Stimulated activated CD8-positive, alpha-beta memory T cell treated with anti-CD3 and anti-CD28 coated beads, Interleukin-2, amount 100 ng/mL, for 48 hours (primary cell): Measurements from ENCODE around the gene GFPT2.

Source experiments
- DNase-seq, 2 donors: peaks; one replicate each; pipeline ENCODE4 v3.0.0-alpha.2; 2020; ENCODE audit warnings: low read depth in 2 of 2

Gene GFPT2

DNA sequence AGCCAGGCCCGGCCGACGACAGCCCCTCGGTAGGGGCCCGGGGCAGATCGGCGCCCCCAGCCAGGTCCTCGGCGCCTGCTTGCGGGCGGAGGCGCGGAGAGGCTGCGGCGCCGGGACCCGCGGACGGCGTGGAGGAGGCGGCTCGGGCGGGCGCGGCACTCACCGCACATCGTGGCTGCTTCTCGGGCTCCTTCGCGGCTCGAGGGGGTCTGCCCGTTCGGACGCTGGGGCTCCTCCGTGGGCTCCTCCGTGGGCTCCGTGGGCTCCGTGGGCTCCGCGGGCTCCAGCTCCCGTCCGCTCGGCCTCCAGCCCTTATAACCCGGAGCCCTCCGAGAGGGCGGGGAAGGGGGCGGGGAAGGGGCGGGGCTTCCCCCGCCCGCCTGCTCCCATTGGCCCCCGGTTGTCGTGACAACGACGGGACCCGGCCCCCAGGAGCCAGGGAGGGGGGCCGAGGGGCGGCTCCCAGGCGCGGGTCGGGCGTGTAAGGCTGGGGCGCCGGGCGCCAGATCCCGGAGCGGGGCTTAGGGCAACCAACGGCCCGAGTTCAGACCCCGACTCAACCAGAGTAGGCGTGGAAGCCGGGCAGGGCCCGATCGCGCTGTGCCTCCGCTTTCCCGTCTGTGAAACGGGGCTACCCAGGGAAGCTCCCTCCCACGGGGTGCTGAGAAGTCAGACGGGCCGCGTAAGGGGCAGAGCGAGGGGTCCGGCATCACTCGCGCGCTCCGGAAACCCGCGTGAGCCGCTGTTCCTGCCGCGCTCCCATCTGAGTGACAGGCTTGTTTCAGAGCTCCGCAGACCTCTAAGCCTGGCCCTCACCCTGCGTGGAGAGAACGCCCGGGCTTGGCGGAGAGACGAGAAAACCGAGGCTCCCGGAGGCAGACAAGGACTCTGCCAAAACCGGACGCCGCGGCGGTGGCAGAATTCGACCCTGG, at the start of gene GFPT2:
Gene GFPT2, minus strand, starts transcription at position 289 of the 932 bp plus-strand sequence. Its CDS starts 119 bp downstream, at position 170.
- DNase-seq = peak; percentile 49 to 61

DNA sequence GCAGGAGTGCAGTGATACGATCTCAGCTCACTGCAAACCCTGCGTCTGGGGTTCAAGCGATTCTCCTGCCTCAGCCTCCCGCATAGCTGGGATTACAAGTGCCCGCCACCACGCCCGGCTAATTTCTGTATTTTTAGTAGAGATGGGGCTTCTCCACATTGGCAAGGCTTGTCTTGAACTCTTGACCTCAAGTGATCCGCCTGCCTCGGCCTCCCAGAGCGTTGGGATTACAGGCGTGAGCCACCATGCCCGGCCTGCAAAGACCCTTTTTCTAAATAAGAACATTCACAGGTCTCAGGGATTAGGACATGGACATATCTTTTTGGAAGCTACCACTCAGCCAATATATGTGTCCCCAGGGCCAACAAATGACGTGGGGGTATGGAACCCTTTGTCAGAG, 49.6 kb upstream of the GFPT2 start:
- no peak for DNase-seq

DNA sequence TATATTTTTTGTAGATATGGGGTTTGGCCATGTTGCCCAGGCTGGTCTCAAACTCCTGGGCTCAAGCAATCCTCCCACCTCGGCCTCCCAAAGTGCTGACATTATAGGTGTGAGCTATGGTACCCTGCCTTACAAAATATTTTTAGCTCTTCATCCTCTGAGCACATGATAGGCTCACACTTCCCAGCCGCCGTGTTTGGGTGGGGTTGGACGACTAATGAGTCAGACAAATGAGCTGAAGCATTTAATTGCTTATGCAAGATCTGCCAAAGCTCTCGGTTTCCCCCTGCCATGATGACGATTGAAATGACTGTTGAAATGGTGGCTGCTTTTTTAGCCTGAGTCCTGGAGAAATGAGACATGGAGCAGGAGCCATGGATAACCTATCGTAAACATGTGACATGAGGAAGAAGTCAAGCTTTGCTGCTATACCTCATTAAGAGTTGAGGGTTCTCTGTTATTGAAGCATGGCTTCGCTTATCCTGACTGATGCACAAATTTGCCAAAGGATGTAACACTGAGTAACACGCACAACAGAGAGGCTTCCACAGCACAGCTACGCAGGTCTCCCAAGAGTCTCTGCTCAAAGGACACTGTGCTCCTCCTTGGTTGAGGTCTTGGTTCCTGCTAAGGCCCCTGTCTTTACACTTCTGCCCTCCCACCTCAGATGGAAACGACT, 48.2 kb upstream of the GFPT2 start:
- no peak for DNase-seq

GRCh38 chr5:180400416-180400815, 47.3 kb upstream of the GFPT2 start:
- no peak for DNase-seq

DNA sequence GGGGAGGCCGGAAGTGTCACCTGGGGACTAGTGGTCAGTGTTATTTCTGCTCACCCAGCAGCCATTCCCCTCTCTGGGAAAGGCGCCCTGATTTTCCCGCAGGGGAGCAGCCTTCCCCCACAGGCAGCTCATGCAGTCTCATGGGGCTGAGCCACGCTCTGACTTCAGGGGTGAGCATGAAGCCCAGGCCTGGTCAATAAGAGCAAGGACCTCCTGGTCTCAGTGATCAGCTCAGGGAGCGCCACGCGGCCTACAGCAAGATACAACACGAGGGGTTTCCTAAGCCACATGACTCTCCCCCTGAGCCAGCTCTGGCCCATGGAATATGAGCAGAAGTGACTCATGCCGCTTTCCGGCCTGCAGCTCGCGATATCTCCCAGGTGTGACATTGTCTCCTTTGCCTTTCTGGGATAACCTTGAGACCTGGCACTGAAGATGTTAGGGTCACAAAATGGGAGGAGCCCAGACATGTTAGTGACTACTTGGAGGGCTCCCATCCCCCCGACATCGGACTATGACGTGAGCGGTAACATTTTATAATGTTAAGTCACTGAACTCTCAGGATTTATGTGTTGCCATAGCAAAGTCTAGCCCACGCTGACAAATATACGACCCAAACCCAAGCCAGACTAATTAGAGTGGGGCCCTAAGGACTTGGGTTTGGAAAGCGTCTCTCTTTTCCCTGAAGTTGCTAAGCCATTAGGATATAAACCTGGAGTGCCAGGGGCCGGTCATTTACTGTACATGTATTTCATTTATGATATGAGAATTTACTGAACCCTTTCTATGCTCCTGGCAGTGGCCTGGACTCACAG, 46.5 kb upstream of the GFPT2 start:
- DNase-seq = no peak

DNA sequence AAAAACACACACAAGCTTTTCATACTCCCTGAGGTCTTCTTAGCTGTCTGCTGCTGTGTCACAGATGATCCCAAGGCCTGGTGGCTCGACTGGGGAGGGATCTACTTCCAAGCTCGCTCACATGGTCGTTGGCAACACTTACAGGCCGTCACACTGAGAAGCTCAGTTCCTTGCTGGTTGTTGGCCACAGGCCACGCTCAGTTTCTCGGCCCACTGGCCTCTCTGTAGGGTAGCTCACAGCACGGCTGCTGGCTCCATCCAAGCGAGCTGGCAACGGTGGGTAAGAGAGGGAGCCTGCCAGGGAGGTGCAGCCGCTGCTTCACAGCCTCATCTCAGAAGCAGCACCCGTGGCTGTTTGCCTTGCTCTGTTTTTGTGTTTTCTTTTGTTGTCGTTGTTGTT, 43.8 kb upstream of the GFPT2 start:
- no peak for DNase-seq

DNA sequence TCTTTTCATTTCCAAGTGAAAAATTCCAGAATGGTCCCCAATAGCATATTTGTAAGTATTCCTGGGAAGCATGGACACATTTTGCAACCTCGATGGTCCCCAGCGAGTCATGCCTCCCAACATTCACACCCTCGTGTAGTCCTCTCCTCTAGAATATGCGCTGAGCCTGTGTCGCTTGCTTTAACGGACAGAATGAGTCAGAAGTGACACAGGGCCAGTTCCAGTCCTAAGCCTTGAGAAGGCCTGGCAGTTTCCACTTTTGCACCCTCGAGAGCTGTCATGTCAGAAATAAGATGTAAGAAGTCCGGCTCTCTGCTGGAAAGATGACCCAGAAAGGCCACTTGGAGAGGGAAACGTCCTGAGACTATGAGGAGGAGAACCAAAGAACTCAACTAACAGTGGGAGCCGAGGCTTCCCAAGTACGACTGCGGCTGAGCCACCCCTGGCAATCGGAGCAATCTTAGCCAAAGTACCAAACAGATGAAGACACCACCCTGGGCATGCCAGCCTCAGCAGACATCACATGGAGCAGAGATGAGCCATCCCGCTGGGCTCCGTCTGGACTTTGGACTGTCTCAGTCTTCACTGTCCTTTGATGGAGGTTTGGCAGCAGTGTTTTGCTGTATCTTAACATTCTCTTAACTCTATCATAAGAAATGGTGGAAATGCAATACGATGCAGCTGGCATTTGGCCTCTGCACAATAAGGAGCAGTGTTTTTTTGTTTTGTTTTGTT, 42.6 kb upstream of the GFPT2 start:
- no peak for DNase-seq

DNA sequence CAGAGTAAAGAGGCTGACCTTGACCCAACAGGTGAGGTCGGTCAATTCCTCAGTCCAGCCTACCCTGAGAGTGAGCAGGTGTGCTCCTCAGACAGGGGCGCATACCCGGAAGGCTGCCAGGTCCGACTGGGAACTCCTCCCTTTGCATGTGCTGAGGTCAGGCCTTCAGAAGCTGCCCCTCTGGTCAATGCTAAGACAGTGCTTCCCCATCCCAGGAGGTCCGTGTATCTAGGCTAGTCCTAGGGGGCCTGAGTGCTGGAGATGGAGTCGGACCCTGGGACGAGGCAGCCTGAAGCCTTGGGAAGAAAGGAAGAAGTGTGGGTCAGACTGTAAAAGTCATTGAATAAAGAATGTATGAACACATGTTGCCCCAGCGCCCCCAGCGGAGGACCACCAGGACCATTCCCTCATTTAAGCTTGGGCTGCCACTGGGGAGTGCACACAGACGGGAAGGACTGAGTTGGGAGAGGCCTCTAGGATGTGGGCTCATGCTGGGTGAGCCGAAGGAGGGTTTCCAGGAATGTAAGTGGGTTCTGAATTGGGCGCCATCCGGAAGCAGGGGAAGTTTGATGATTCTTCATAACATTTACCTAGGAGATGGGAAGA, 41.0 kb upstream of the GFPT2 start:
- DNase-seq = no peak

GRCh38 chr5:180391276-180391675, 38.1 kb upstream of the GFPT2 start:
- no peak for DNase-seq

DNA sequence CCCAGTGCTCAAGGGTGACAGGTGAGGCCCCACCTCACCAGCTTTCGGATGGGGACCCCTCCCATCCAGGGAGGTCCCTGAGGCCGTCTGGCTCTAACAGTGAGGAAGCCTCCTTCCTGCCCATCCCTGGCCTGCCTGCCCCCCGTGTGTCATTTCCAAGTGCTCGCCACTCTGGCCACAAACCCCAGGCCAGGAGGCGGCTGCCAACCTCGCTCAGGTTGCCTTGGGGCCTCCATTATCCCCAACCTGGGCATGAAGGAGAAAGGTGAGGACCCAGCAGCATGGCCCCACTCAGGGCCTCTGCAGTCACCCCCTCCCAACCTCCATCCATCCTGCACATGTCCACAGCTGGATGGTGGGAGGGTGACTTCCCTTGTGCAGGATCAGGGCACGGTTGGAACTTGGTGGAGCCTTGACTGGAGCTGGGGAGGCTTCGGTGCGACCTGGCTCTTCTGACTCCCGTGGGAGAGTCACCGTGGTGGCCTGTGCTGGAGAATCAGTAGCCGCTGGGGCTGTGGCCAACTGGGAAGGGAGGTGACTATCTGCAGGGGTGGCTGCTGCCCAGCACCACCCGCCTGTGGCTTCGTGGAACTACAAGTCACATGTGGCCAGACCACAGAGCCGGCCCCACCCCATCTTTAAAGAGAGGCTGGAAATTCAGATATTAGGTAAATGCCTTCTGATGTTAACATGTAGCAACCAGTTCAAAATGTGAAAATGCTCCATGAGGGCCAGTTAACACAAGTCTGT, 37.5 kb upstream of the GFPT2 start:
- DNase-seq = no peak

GRCh38 chr5:180389252-180390101, 36.3 kb upstream of the GFPT2 start:
- no peak for DNase-seq

DNA sequence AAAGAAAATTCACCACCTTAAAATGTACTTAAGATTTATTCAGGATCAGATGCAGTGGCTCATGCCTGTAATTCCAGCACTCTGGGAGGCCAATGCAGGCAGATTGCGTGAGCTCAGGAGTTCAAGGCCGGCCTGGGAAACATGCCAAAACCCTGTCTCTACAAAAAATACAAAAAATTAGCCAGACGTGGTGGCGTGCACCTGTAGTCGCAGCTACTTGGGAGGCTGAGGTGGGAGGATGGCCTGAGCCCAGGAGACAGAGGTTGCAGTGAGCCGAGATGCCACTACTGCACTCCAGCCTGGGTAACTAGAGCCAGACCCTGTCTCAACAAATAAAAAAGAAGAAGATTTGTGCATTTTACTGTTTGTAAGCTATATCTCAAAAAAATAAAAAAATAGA, 34.7 kb upstream of the GFPT2 start:
- DNase-seq = no peak

DNA sequence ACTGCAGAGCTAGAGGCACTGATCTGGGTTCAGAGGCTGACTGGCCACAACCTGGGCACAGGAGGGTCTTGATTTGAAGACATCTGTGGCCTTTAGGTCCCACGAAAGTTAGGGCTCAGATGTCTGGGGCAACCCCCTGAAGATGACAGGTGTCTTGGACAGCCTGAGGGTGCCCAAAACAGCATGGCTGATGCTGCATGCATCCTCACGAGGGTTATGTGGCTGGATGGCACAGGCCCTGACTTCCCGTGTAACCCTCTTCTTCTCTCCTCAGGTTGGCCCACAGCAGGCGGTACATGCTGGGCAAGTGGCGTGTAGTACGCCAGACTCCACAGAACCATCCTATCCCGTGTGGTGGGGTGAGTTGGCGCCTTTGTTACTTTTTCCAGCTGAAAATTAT, 29.8 kb upstream of the GFPT2 start:
- no peak for DNase-seq

DNA sequence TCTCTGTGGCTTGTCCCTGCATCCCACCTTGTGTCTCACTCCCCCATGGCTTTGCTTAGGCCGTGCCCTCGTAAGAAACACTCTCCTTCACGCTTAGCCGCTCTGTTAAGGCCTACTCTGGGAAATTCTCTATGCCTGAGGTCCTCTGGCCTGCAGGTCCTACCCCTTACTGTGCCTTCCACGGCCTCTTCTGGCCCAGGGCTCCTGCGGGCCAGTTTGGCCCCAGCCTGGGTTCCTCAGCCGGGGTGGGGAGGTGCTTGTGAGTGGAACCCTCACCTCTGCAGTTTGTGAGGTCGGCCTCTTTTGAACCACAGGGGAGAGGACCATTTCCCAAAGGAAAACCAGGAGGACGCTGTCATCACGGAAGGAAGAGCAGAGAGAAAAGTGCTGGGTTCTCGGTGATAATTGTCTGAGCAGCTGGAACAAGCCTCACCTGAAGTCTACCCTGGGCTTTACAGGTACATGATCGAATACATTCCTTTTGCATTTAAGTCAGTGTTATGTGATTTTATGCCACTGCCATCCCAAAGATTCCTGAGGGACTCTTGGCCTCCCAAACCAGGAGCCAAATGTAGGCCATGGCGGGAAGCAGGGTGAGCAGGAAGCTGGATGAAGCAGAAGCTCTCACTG, 28.8 kb upstream of the GFPT2 start:
- DNase-seq = no peak

DNA sequence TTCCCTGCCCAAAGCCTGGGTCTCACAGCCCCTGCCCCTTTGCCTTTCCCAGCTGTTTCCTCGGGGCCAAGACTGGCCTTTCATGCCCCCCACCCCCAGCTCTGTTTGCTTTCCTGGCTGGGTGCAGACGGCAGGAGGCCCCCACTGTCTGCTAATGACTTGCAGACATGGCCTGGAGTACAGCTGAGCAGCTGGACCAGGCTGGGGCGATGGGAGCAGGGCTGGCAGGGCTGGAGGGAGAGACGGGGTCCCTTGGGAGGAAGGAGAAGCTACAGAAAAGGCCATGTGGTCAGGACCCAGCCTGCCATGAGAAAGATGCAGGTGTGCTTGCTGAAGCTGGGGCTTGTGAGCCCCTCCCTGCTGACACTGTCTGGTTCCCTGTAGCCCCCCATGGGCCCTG, 28.3 kb upstream of the GFPT2 start:
- no peak for DNase-seq

DNA sequence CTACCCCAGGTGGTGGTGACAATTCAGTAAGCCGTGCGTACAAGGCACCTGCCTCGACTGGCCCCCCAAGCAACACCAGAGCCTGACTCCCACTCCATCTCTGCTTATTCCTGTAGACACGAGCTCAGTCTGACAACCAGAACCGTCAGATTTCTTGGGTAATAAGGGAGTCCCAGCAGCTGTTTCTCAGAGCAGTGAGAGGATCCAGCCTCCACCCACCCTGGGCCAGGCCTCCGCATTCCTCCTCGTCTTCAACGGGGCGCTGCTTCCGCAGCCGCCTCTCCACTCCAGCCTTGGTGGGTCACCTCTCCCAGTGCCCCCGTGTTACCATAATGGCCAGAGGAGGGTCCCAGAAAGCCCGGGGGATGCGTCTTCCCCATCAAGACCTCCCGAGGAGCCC, 27.7 kb upstream of the GFPT2 start:
- no peak for DNase-seq

DNA sequence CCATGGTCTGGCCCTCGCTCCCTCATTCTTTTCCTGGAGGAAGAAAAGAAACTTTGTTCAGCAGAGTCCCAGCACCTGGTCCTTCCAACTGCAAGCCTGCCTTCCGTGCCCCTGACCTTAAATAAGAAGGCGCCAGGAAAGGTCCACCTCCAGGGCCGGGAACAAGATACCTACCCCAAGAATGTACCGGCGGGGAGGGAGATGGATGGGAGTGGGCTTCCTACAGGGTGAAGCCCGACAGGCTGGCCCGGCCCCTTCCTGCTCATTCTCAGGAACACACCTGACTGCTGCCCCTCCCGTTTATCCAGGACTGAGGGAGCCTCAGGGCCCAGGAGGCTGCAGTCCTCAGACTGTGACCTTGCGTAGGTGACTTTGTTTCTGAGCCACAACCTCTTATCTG, 27.3 kb upstream of the GFPT2 start:
- no peak for DNase-seq

DNA sequence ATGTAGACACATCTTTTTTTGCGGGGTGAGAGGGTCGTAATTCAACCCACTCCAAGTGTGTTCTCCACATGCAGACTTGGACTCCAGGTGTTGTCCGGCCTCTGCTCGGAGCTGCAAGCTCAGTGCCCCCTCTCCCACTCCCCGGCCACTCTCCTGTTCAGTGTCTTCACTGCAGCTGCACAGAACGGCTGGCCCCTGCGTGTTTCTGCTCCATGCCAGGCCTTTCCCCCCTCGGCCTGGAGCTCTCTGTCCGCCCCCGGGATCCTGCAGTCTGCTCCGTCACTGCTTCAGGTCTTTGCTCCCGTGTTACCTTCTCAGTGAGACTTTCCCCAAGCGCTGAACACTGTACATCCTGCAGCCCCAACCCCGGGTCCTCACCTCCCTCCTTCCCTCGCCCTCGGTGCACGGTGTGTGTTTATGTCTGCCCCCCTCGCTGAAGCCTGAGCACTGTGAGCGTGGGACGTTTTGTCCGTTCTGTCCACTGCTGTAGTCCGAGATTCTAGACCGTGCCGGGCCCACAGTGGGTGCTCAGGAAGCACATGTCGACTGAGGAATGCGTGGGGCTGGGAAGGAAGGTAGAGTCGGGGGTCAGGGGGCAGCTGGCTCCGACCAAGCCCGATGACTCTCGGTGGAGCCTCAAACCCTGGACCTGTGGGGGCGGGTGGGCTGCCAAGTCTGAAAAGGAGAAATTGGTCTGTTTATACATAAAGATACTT, 26.4 kb upstream of the GFPT2 start:
- DNase-seq = no peak
